Left ventricle myocardium inferior (tissue), 1 donor: ENCODE data around the gene ARHGAP1. TPM values are rescaled to one million over a fixed set of nuclear protein-coding genes. Genes with fewer than 3 reads are reported as not detected.
"Not testable (repeated sequence)": the region's sequence is repeated elsewhere in the genome, so short reads cannot be mapped to it uniquely, and the experiment has no call there.

Experiments used
- DNase-seq: peaks from one replicate; pipeline ENCODE4 v3.0.0-alpha.2; 2020
- H3K27ac ChIP-seq: fragments of 200-600 bp; replicated peaks from 2 replicates; pipeline ENCODE4 v1.8.0; 2021
- H3K27me3 ChIP-seq: fragments of 200-600 bp; 2 replicates; pipeline ENCODE4 v1.8.0; 2021; ENCODE audit warnings: low read depth
- H3K36me3 ChIP-seq: fragments of 200-600 bp; 2 replicates; pipeline ENCODE4 v1.8.0; 2021
- H3K4me1 ChIP-seq: fragments of 200-600 bp; 2 replicates; pipeline ENCODE4 v1.8.0; 2021
- H3K4me3 ChIP-seq: fragments of 200-600 bp; 2 replicates; pipeline ENCODE4 v1.8.0; 2021; ENCODE audit warnings: mild to moderate bottlenecking, moderate library complexity
- H3K9me3 ChIP-seq: fragments of 200-600 bp; replicated peaks from 2 replicates; pipeline ENCODE4 v1.8.0; 2021
- intact Hi-C: fragments of 100-400 bp; cut with micrococcal nuclease; formaldehyde crosslinking; loops from one replicate; pipeline ENCODE4 v1.11.0; 2022
- total RNA-seq: library from RNA; stranded (reverse); fragmentation: NEBNext Ultra II Directional; extraction: Animal tissue kit (Norgen Biotek cat#: 25700); gene quantifications from one replicate; pipeline ENCODE4 v1.2.1, GENCODE V29; 2021
- TF ChIP-seq, protein P1 (sequence below): fragments of 200-600 bp; IDR thresholded peaks from 2 replicates; pipeline ENCODE4 v1.8.0; 2021; ENCODE audit warnings: antibody characterized with exemption, mild to moderate bottlenecking, borderline replicate concordance
- donor health status: DM: no; HTN: yes; CAD: no; lungs with severe emphysema.

ARHGAP1 gene
- total RNA-seq, 1 donor from 2014 or later = 101 TPM

DNA sequence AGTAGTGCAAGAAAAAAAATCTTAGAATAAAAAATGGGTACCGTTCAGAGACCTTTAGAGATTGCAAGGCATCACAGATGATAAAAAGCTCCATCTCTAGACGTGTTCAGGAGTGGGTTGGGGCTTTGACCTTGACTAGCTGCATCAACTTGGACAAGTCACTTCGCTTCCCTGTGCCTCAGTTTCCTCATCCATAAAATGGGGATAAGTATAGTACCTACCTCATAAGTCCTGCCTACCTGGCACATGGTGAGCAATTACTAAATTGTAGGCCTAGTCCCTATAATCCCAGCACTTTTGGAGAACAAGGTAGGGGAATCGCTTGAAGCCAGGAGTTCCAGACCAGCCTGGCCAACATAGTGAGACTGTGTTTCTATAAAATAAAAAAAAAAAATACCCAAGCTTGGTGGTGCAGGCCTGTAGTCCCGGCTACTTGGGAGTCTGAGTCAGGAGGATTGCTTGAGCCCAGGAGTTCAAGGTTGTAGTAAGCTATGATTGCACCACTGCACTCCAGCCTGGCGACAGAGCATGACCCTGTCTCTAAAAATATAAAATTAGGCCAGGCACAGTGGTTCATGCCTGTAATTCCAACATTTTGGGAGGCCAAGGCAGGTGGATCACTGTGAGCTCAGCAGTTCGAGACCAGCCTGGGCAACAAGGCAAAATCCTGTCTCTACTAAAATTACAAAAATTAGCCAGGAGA is 12.6 kb upstream of the ARHGAP1 start:
- peak overlapping the region; percentile 91 for H3K27ac ChIP-seq
- no peaks in the 10 kb centered on the region for H3K27me3 ChIP-seq
- H3K4me3 ChIP-seq = no peak overlapping the region
- TF ChIP-seq, protein P1, sequence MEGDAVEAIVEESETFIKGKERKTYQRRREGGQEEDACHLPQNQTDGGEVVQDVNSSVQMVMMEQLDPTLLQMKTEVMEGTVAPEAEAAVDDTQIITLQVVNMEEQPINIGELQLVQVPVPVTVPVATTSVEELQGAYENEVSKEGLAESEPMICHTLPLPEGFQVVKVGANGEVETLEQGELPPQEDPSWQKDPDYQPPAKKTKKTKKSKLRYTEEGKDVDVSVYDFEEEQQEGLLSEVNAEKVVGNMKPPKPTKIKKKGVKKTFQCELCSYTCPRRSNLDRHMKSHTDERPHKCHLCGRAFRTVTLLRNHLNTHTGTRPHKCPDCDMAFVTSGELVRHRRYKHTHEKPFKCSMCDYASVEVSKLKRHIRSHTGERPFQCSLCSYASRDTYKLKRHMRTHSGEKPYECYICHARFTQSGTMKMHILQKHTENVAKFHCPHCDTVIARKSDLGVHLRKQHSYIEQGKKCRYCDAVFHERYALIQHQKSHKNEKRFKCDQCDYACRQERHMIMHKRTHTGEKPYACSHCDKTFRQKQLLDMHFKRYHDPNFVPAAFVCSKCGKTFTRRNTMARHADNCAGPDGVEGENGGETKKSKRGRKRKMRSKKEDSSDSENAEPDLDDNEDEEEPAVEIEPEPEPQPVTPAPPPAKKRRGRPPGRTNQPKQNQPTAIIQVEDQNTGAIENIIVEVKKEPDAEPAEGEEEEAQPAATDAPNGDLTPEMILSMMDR = no peak
- intact Hi-C loops = no loop called here
- H3K36me3 ChIP-seq = no peaks in the 10 kb centered on the region
- DNase-seq = no peak
- H3K4me1 ChIP-seq = peaks cover 20% of the 10 kb centered on the region
- no peaks in the 10 kb centered on the region for H3K9me3 ChIP-seq

DNA sequence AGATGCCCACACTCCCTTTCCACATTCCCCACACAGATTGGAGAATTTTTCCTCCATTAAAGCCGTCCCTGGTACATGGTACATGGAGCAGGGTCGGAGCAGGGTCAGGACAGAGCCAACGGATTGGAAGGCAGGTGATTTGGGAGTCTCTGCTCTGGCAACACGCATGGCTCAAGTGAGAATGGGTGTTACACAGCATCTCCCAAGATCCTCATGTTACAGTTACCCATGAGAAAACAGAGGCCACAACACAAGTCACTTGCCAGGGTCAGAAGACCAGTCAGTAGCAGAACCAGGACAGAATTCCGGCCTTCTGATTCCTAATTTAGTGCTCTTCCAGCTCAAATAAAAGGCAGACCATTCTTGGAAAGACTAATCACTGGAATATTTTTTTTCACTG is 10.9 kb upstream of the ARHGAP1 start:
- no peaks in the 10 kb centered on the region for H3K9me3 ChIP-seq
- no peaks in the 10 kb centered on the region for H3K27me3 ChIP-seq
- H3K27ac ChIP-seq = peak overlapping the region; percentile 91
- DNase-seq = no peak
- intact Hi-C loops = no loop called here
- peaks cover 10% of the 10 kb centered on the region for H3K36me3 ChIP-seq
- peaks cover 20% of the 10 kb centered on the region for H3K4me1 ChIP-seq
- TF ChIP-seq, protein P1 = no peak
- no peak overlapping the region for H3K4me3 ChIP-seq

DNA sequence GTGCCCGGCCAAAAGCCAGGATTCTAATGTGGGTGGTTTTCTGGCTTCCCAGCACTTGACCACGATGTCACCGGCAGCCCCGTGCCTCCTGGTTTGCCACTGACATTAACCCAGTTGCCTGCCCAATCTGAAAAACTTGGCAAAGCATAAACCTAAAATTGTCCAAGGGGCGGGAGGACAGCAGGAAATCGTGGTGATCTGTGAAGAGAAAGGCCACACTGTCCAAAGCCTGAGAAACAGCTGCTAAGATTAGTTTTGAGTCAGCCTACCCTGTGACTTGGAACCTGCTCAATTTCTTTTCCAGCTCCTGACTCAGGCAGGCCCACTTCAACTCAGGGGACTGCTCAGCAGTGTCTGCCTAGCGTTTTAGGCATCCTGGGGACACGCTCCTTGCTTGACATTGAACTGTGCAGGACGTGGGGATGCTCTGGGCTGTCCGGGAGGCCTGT is 10.4 kb upstream of the ARHGAP1 start:
- TF ChIP-seq, protein P1 = no peak
- Histone ChIP-seq H3K27me3 (no peaks in the 10 kb centered on the region), H3K4me1 (peaks cover 20% of the 10 kb centered on the region), H3K4me3 (no peak overlapping the region), H3K36me3 (peaks cover 15% of the 10 kb centered on the region), H3K27ac (peak overlapping the region; percentile 91), H3K9me3 (no peaks in the 10 kb centered on the region)
- DNase-seq = peak; percentile 64
- intact Hi-C loops = no loop called here

DNA sequence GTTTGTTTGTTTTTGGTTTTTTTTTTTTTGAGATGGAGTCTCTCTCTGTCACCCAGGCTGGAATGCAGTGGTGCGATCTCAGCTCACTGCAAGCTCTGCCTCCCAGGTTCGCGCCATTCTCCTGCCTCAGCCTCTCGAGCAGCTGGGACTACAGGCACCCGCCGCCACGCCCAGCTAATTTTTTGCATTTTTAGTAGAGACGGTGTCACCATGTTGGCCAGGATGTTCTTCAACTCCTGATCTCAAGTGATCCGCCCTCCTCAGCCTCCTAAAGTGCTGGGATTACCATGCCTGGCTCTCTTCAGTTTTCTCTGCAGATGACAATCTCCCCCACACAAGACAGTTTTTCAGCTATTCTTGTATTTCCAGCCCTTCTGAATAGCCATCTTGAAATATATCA is 8.9 kb upstream of the ARHGAP1 start:
- H3K4me3 ChIP-seq, H3K9me3 ChIP-seq, intact Hi-C loops, H3K27me3 ChIP-seq, DNase-seq: not testable (repeated sequence)
- Histone ChIP-seq H3K36me3 (peaks cover 30% of the 10 kb centered on the region), H3K27ac (peak overlapping the region; percentile 91), H3K4me1 (peaks cover 20% of the 10 kb centered on the region)

DNA sequence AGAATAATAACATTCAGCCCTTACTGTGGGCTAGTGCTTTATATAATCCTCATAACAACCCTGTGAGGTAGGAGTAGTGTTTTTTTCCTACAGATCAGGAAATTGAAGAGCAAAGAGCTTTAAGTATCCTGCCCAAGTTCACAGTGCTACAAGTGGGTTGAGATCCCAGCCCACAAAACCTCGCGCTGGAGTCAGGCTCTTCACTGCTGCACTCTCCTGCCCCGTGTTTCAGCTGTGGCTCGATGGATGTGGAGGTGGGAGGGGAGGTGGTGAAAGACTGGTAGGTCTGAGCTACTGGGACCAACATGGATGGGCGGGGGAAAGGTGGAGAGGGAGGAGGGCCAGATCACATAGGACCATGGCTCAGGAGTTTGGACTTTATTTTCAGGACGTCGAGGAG is 6.5 kb upstream of the ARHGAP1 start:
- no peak for DNase-seq
- Histone ChIP-seq H3K4me1 (peaks cover 31% of the 10 kb centered on the region), H3K4me3 (no peak overlapping the region), H3K27ac (no peak overlapping the region), H3K36me3 (peaks cover 54% of the 10 kb centered on the region), H3K27me3 (no peaks in the 10 kb centered on the region), H3K9me3 (no peaks in the 10 kb centered on the region)
- TF ChIP-seq, protein P1 = no peak
- intact Hi-C loops = no loop called here

DNA sequence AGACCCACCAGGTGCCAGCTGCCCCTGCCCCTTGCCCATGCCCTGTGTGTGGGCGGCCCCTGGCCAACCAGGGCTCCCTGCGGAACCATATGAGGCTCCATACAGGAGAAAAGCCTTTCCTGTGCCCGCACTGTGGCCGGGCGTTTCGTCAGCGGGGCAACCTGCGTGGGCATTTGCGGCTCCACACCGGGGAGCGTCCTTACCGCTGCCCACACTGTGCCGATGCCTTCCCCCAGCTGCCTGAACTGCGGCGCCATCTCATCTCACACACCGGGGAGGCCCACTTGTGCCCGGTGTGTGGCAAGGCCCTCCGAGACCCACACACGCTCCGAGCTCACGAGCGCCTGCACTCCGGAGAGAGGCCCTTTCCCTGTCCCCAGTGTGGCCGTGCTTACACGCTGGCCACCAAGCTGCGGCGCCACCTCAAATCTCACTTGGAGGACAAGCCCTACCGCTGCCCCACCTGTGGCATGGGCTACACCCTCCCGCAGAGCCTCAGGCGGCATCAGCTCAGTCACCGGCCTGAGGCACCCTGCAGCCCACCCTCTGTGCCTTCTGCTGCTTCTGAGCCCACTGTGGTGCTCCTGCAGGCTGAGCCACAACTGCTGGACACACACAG is 4.8 kb upstream of the ARHGAP1 start:
- DNase-seq = no peak
- intact Hi-C loops = no loop called here

More for the DNA sequence above, 4.8 kb upstream of the ARHGAP1 start:
- TF ChIP-seq, protein P1 = no peak
- Histone ChIP-seq H3K4me1 (peaks cover 29% of the 10 kb centered on the region), H3K9me3 (no peaks in the 10 kb centered on the region), H3K4me3 (no peak overlapping the region), H3K36me3 (peaks cover 57% of the 10 kb centered on the region), H3K27me3 (no peaks in the 10 kb centered on the region), H3K27ac (no peak overlapping the region)
